CMK (cell line): Measurements from ENCODE around the gene CD300LB.
A peak's percentile ranks its signal among the peaks of the same experiment; 100 is the strongest.
"Not testable (repeated sequence)": the region's sequence is repeated elsewhere in the genome, so short reads cannot be mapped to it uniquely, and the experiment has no call there.

Experiments used
- DNase-seq: peaks from one replicate; pipeline ENCODE4 v3.0.0-alpha.2; 2010; ENCODE audit warnings: low read depth

The CD300LB gene

DNA sequence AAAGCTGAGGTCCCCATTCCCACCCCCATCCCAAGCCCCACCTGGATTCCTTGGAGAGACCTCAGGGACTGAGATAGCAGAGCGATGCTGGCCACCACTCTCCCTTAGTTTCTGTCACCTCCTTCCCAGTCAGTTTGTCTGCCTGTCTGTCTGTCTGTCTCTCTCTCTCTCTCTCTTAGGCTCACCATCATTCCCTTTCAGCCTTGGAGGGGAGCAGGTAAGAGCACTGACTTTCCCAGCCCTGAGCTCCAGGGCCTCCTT is 5.9 kb downstream of the CD300LB start:
- DNase-seq, result no peak

DNA sequence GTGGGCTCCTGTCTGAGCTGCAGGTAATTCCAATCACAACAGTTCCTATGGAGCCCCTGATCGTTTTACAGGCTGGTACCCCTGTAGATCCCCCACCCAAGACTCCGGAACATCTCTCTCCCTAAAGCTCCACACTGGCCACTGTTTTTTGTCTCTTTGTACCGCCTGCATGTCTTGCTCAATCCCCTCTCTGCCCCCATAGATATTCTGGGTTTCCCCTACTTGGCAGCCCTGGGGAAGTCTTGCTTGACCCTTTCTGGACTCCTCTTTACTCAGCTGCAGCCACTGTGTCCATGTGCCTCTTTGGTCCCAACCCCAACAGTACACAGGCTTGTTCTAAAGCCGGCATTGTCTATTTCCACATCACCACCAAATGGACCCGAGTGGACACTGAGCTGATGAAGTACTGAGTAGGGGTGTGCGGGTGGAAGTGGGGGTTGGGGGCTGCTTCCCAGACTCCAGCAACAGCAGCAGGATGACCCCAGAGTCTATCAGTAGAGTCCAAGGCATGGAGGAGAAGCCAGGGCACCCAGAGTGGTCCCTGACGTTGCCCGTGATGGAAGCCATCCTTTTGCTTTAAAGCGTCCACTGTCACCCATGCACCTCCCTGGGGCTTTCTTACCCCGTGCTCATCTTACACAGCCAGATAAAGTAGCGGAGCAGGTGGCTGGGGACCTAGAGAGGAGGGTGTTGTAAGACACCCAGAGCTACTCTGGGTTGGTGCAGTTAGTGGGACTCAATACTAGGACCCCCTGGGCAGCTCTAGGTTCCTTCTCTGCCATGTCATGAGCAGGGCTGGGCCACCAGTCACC is 6.4 kb downstream of the CD300LB start:
- DNase-seq, result no peak

DNA sequence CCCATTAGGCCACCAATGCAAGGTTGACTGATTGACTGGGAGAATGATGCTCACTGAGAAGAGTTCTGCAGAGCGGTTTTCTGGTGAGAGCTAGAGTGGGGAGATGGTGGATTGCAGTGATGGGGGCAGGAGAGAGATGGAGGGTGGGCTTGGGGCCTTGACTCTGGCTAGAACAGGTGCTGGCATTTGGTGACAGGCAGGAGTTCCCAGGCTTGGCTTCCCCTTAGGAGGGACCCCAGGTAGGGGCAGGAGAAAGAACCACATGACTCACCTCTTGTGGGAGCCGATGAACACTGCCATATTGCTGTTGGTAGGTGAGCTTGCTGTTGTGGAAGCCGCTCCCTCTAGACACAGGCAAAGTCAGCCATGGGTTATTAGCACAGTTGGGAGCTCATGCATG is 8.0 kb downstream of the CD300LB start:
- DNase-seq, result no peak

DNA sequence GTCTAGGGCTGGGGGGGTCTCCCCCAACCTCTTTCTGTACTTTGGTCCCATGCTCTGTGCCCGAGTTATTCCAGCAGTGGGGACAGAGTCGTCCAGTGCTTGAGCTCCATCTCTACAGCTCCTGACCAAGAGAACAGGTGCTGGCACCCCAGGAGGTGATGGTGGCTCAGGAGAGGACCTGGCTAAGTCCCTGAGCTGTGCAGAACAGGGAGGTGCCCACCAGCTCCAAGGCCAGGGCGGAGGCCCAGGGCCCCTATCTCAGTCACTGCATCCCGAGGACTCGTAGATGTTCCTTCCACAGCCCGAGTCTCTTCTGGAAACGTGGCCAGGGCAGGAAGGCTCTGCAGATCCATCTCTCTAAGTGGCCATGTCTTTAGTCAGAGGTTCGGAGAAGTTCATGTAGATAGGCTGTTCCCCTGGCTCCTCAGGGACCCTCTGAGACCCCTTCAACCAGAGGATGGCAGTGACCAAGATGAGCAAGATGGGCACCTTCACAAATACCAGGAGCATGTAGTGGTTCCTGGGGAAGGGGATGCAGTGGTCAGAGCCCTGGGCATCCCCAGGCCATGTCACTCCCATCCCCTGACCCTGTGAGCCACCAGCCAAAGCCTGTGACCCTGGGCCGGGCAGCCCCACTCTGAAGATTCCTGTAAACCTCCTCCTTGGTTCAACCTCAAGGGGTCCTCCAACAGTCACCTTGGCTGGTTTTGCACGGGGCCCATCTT is 8.7 kb downstream of the CD300LB start:
- DNase-seq, result no peak

DNA sequence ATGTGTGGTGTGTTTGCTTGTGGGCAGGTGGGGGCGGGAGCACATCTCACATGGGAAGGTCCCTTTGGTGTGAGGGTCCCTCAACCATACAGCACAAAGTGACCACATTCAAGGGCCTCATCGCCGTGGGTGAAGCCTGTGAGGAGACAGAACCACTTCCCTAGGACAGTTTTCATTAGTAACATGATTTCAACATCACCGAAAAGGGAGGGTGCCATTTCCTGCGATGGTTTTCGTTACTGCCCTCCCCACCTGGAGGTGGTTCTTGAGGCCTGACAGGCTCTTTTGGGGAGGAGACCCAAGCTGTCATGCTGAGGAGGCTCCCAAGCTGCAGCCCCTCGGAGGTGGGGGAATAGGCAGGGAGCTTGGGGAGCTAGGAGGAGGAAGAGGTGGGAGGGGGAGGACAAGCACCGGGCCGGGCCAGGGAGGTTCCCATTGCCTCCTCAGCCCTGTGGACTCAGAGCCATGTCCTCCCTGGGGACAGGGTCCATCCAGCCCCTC is 9.5 kb downstream of the CD300LB start:
- DNase-seq, result no peak

DNA sequence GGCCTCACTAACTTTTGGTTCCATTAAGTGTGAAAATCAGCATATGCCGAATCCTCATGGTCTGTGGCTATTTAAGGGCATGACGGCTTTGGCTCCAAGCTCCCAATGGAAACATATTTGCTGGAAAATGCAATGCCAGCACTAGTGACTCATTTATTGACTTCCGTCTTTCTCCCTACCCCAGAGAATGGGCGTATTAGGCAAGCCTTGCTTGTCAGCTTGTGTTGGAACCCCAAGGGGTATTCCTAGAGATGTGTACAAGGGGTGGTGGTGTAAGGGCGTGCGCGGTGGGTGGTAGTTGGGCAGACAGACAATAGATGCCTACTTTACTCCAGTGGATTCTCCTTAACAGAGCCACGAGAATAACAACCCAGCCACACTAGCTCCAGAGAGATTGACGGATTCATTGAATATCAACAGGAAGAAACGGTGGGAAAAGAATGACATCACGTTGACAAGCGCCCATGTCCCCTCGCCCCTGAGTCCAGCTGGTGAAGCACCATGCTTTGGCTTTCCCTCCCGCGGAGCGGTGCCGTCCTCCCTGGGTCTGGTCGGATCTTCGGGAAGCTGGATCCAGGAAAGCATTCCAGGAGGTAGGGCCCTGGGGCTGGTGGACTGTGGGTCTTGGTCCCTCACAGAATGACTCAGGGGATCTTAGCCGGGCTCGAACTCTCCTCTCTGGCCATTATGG is 10.3 kb downstream of the CD300LB start:
- no peak for DNase-seq

DNA sequence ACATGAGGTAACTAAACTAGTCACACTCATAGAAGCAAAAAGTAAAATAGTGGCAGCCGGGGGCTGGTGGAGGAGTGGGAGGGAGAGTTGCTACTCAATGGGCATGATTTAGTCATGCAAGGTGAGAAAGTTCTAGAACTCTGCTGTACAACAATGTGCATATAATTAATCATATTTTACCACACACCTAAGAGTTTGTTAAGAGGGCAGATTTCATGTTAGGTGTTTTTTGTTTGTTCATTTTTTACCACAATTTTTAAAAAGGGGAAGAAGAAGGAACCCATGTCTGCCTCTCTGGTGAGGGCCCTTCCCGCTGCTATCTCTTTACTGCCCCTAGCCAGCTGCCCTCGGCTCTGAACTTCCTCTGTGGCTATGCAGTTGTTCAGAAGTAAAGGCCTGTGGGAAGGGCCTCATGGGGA is 11.2 kb downstream of the CD300LB start:
- peak; percentile 43 for DNase-seq

DNA sequence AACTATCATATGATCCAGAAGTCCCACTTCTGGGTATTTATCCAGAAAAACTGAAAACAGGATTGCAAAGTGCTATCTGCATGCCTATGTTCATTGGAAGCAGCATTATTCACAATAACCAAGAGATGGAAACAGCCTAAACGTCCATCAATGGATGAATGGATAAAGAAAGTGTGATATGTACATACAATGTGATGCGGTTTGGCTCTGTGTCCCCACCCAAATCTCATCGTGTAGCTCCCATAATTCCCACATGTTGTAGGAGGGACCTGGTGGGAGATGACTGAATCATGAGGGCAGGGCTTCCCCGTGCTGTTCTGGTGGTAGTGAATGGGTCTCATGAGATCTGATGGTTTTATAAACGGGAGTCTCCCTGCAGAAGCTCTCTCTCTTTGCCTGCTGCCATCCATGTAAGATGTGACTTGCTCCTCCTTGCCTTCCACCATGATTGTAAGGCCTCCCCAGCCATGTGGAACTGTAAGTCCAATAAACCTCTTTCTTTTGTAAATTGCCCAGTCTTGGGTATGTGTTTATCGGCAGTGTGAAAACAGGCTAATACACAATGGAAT is 12.8 kb downstream of the CD300LB start:
- DNase-seq, result not testable (repeated sequence)

DNA sequence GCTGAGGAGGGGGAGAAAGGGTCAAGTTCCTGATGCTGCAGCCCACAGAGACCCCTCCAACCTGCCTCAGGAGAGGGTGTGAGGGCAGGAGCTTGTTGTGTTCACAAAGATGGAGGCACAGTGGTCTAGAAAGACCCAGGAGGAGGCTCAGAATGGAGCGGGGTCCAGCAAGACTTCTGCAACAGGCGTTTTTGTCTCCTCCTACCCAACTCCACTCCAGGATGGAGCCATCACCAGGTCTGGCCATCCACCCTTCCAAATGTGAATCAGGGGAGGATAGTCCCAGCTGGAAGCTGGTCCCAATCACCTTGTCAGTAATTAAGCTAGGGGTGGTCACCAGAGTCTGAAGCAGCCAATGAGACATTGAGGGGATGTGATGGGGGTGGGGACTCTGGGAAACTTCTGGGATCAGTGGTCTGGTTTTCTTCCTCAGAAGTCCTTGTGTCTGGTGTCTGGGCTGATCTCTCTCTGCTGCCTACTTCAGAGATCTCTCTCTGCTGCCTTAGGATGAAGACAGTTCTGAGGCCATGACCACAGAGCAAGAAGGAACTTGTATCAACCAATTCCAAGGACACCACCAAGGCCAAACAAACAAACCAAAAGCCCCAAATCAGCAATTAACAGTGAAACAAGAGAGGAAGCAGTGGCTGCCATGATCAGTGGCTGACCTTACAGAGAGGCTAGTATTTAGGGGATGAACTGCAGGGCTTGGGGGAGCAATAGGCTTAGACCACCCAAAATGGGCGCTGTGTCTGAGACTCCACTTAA is 14.5 kb downstream of the CD300LB start:
- DNase-seq, result no peak

DNA sequence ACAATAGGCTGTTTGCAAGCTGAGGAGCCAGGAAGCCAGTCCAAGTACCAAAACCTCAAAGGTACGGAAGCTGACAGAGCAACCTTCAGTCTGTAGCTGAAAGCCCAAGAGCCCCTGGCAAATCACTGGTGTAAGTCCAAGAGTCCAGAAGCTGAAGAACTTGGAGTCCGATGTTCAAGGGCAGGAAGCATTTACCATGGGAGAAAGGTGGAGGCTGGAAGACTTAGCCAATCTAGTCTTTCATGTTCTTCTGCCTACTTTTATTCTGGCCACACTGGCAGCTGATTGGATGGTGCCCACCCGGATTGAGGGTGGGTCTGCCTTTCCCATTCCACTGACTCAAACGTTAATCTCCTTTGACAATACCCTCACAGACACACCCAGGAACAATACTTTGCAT is 15.3 kb downstream of the CD300LB start:
- no peak for DNase-seq

DNA sequence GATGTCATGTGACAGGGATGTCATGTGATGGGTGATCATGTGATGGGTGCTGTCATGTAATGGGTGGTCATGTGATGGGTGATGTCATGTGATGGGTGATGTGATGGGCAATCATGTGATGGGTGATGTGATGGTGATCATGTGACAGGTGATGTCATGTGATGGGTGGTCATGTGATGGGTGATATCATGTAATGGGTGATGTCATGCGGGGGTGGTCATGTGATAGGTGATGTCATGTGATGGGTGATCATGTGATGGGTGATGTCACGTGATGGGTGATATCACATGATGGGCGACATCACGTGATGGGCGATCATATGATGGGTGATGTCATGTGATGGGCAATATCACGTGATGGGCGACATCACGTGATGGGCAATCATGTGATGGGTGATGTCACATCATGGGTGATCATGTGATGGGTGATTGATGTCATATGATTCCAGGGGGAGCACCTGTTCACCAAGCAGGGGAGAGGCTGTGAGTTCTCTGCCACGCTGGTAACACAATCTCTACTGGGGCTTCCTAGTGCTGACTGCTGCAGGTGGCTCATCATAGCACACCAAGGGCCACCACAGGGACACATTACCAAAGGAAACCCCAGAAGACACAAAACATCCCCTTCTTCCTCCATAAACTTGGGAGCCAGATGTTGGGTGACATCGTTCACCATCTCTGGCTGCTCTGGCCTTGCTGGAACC is 16.5 kb downstream of the CD300LB start:
- no peak for DNase-seq

DNA sequence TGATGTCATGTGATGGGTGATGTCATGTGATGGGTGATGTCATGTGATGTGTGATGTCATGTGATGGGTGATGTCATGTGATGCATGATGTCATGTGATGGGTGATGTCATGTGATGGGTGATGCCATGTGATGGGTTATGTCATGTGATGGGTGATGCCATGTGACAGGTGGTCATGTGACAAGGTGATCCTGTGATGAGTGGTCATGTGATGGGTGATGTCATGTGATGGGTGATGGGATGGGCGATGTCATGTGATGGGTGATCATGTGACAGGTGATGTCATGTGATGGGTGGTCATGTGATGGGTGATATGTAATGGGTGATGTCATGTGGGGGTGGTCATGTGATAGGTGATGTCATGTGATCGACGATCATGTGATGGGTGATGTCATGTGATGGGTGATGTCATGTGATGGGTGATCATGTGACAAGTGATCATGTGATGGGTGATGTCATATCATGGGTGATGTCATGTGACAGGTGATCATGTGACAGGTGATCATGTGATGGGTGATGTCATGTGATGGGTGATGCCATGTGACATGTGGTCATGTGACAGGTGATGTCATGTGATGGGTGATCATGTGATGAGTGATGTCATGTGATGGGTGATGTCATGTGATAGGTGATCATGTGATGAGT is 17.2 kb downstream of the CD300LB start:
- peak; percentile 62 for DNase-seq

DNA sequence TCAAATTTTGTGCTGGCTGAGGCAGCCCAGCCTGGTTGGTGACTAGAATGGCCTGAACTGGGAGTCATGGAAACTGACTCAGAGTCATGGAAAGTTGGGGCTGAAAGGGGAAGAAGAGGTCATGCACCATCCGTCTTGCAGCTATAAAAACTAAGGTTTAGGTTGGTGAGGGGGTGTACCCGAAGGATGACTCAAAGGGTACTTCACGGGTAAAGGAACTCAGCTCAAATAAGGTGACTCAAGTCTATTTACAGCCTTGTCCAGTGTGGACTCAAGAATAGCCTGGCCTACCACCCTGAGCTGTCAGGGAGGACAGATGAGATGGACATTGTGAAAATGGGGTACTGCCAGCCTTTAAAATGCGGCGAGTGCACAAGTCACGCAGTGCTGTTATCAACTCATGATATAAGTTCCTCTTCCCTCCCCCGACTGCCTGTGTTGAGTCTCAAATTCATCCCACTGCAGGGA is 18.6 kb downstream of the CD300LB start:
- DNase-seq, result no peak

DNA sequence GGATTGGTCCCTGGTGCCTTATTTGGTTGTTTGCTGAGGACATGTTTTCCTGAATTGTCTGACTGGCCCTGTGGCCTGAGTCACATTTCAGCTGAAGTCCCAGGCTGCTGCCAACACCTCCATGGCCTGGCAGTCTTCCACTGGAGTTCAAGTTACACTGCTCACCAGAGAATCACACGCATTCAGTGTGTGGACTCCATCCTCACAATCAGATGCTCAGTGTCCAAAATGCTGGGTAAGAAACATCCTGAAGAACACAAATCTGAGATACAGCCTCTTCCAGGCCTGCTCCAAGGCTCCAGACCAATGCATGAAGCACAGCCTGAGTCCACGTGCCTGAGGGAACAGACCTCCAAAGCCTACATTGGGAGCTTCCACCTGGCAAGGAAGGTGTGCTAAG is 19.2 kb downstream of the CD300LB start:
- no peak for DNase-seq

DNA sequence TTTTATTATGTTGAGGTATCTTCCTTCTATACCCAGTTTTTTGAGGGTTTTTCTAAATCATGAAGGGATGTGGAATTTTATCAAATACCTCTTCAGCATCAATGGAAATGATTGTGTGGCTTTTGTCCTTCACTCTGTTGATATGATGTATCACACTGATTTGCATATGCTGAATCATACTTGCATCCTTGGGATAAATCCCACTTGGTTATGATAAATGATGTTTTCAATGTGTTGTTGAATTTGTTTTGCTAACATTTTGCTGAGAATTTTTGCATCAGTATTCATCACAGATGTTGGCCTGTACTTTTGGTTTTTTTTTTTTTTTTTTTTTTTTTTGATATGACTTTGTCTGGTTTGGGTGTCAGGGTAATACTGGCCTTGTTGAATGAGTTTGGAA is 23.1 kb downstream of the CD300LB start:
- no peak for DNase-seq

DNA sequence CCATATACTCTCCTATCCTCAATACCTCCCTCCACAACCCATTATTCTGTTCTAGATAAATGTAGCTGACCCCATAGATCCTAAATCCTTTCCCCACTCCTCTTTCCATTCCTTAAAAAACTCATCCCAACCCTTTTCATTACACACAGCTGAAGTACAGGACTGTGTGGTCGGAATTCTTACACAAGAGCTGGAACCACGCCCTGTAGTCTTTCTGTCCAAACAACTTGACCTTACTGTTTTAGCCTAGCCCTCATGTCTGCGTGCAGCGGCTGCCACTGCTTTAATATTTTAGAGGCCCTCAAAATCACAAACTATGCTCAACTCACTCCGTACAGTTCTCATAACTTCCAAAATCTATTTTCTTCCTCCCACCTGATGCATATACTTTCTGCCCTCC is 27.3 kb downstream of the CD300LB start:
- not testable (repeated sequence) for DNase-seq

DNA sequence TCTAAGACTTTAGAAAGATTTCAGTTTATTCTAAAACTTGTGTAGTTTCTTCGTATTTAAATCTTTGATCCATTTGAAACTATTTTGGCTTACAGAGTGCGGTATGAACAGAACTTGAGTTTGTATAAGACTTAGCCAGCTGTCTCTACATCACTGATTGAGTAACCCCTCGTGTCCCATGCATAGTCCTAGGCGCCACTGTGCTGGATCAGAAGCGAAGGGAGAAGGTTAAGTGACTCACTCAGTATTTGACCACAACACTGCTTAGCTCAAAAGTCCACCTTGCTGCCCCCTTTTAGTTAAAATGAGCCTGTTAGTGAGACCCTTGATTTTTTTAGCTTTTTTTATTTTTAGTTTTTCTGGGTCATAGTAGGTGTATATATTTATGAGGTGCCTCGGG is 28.4 kb downstream of the CD300LB start:
- no peak for DNase-seq

DNA sequence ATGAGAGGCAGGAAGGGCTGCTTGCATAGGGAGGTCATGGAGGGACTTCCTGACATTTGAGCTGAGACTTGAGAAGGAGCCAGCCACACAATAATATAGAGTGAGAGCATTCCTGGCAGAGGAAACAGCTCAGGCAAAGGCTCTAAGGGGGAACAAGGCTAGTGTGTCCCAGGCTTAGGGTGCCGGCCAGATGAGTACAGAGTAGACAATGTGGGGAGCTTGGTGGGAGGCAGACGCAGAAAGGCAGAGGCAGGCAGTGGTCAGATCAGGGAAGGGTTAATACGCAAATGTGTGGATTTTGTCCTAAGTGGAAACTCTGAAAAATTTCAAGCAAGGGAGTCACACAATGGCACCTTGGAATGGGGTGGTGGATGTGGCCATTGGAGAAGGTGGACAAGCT is 31.3 kb downstream of the CD300LB start:
- DNase-seq, result no peak

DNA sequence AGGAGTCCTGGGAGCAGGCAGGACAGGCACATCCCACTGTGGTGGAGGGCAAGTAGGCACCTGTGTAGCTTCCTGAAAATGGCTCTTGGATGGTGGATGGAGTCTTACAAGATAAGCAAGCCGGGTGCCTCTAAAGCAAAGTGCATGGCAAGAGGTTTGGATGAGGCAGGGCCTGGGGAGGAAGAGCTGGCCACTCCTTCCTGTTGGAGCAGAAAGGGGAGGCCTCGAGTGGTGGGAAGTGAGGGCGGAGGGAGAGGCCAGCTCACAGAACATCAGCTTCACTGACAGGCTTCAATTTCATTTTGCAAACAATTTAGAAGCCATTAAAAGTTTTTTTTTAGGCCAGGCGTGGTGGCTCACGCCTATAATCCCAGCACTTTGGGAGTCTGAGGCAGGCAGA is 33.8 kb downstream of the CD300LB start:
- no peak for DNase-seq

DNA sequence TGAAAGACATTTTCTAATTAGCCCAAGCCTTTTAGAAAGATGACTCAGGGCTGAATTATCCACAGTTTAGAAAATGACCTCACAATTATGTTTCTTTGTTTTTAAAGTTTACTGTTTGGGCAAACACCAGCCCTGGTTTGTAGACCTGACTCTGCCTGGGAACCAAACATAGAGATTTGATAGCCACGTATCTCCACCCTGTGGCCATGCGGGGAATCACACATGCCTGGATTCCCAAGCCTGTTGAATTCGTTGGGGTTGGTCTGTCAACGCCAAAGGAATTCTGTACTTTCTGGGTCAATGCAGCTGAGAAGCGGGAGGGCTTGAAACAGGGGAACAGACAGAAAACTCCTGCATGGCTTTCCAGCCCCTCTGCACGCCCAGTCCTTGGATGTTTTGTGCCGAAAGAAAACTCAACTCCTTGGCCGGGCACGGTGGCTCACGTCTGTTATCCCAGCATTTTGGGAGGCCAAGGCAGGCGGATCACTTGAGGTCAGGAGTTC is 37.9 kb downstream of the CD300LB start:
- no peak for DNase-seq

DNA sequence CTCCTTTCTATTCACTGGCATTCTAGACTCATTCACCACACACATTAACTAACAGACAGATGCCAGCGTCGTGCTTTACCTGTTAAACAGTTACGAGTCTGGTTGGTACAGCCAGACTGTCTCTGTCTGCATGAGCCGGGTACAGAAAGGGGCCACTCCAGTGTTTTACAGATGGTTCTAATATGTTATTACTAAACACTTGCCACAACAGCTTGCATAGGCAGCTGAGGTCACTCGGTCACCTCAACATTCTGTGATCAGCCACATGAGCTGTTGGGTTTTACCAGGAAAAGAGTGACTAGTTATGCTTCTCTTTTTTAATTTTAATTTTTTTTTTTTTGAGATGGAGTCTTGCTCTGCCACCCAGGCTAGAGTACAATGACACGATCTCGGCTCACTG is 39.6 kb downstream of the CD300LB start:
- DNase-seq, result no peak
